ENCODE measurements around the gene TEX52.

TEX52 gene

DNA sequence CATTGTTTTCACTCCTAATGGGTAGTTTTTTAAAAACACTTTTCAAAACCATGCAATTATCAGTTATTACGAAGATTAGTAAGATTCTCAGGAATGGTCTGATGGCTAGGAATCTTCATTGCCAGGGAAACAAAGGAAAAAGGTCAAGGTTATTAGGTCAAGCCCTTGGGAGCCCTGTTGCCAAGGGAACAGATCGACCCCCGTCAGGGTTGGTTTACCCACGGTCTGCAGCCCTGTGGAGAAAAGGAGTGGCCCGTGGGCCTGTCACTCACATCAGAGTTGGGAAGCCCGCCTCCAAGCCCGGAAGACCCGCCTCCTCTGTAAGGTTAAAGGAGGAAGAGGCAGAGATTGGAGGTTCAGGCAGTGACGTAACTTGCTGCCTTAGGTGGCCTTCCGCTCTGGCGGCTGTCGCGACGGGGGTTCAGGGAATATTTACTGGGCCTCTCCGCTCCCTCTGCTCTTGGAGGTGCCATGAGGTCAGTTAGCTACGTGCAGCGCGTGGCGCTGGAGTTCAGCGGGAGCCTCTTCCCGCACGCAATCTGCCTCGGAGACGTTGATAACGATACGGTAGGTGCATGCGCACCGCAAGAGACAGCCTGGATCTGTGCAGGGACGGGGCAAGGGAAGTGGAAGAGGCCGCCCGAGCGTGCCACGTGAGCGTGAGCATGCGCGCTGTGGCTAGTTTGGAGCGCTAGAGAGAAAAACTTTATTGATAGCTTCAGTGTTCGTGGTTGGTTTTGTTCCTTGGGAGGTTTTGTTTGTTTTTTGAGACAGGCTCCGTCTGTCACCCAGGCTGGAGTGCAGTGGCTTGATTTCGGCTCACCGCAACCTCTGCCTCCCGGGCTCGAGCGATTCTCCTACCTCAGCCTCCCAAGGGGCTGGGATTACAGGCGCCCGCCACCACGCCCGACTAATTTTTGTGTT, 44.3 kb downstream of the TEX52 start, which contains the start of gene ITFG2:
TSS of gene ITFG2 (plus strand) at position 379 of the 924 bp plus-strand sequence. CDS start at position 472, 93 bp downstream.
- 0 to 1% methylated on average over 37 to 42 of the region's 48 CpGs for WGBS, 2 experiments (ENCODE audit: insufficient coverage in 2 of 2)
- no peaks in the 10 kb centered on the region for H3K9me3 ChIP-seq (ENCODE audit: control insufficient read depth, low read length)
- H3K36me3 ChIP-seq (ENCODE audit: control insufficient read depth, insufficient read depth, low read length), result peaks cover 26% of the 10 kb centered on the region
- H3K4me3 ChIP-seq (ENCODE audit: extremely low read depth, insufficient read depth, low read length, poor library complexity, severe bottlenecking), result peak within 1 kb of the TSS; percentile 74
- no peaks in the 10 kb centered on the region for H3K4me1 ChIP-seq (ENCODE audit: control insufficient read depth, insufficient read depth, low read length, poor library complexity, severe bottlenecking)
- peak within 1 kb of the TSS; percentile 99 for H3K27ac ChIP-seq (ENCODE audit: low read depth, low read length, severe bottlenecking)

DNA sequence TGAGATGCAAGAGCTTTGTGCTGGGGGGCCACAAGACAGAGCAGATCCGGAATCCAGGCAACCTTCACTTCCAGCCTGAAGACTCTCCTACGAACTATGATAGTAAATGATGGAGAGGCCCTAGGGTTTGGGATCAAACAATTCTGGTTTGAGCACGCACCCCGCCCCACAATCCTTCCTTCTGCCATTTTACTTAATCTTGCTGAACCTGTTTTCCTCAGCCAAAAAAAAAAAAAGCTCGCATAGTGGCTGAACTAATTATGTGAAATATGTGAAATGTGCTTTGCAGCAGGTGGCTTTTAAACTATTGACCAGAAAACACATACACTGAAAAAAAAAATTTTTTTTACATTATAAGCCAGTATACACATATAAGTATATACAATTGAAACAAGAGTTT, 45.0 kb downstream of the TEX52 start:
- no peaks in the 10 kb centered on the region for H3K9me3 ChIP-seq (ENCODE audit: control insufficient read depth, low read length)
- peaks cover 19% of the 10 kb centered on the region for H3K36me3 ChIP-seq (ENCODE audit: control insufficient read depth, insufficient read depth, low read length)
- H3K4me1 ChIP-seq (ENCODE audit: control insufficient read depth, insufficient read depth, low read length, poor library complexity, severe bottlenecking), result no peaks in the 10 kb centered on the region
- WGBS, 2 experiments (ENCODE audit: insufficient coverage in 2 of 2), result 100% methylated on average over 1 of the region's 5 CpGs
- H3K4me3 ChIP-seq (ENCODE audit: extremely low read depth, insufficient read depth, low read length, poor library complexity, severe bottlenecking), result no peak overlapping the region
- peak overlapping the region; percentile 47 for H3K27ac ChIP-seq (ENCODE audit: low read depth, low read length, severe bottlenecking)

DNA sequence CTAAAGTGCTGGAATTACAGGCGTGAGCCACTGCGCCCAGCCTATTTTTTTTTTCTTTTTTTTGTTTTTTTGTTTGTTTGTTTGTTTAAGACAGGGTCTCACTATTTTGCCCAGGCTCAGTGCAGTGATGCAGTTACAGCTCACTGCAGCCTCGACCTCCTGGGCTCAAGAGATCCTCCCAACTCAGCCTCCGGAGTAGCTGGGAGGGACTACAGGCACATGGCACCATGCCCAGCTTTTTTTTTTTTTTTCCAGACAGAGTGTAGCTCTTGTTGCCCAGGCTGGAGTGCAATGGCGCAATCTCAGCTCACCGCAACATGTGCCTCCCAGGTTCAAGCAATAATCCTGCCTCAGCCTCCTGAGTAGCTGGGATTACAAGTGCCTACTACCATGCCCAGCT, 50.1 kb downstream of the TEX52 start:
- Histone ChIP-seq H3K4me1 (ENCODE audit: control insufficient read depth, insufficient read depth, low read length, poor library complexity, severe bottlenecking) (no peaks in the 10 kb centered on the region), H3K4me3 (ENCODE audit: extremely low read depth, insufficient read depth, low read length, poor library complexity, severe bottlenecking) (no peak overlapping the region), H3K9me3 (ENCODE audit: control insufficient read depth, low read length) (no peaks in the 10 kb centered on the region), H3K27ac (ENCODE audit: low read depth, low read length, severe bottlenecking) (no peak overlapping the region), H3K36me3 (ENCODE audit: control insufficient read depth, insufficient read depth, low read length) (peaks cover 41% of the 10 kb centered on the region)
- WGBS, 2 experiments (ENCODE audit: insufficient coverage in 2 of 2), result 95 to 97% methylated on average over 2 to 4 of the region's 6 CpGs

DNA sequence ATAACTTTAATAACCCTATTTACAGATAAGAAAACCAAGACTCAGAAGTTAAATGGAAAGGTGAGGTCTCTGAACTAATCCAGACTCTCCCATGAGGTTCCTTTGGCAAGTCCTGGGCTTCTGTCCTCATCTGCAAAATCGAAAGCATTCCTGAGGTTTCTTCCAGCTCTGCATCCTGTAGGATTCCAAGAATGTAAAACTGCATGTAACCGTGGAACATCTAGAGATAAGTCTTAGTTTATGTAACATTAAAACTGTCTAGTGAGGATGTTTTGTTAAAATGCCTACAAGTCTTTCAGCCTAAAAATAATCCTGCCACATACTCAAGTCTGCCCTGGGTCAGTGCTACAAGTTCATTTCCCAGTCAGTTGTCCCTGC, 51.7 kb downstream of the TEX52 start:
- H3K36me3 ChIP-seq (ENCODE audit: control insufficient read depth, insufficient read depth, low read length), result peaks cover 57% of the 10 kb centered on the region
- H3K9me3 ChIP-seq (ENCODE audit: control insufficient read depth, low read length), result no peaks in the 10 kb centered on the region
- no peak overlapping the region for H3K27ac ChIP-seq (ENCODE audit: low read depth, low read length, severe bottlenecking)
- no peaks in the 10 kb centered on the region for H3K4me1 ChIP-seq (ENCODE audit: control insufficient read depth, insufficient read depth, low read length, poor library complexity, severe bottlenecking)
- H3K4me3 ChIP-seq (ENCODE audit: extremely low read depth, insufficient read depth, low read length, poor library complexity, severe bottlenecking), result no peak overlapping the region
- 80 to 89% methylated on average over 1 of the region's 2 CpGs for WGBS, 2 experiments (ENCODE audit: insufficient coverage in 2 of 2)

DNA sequence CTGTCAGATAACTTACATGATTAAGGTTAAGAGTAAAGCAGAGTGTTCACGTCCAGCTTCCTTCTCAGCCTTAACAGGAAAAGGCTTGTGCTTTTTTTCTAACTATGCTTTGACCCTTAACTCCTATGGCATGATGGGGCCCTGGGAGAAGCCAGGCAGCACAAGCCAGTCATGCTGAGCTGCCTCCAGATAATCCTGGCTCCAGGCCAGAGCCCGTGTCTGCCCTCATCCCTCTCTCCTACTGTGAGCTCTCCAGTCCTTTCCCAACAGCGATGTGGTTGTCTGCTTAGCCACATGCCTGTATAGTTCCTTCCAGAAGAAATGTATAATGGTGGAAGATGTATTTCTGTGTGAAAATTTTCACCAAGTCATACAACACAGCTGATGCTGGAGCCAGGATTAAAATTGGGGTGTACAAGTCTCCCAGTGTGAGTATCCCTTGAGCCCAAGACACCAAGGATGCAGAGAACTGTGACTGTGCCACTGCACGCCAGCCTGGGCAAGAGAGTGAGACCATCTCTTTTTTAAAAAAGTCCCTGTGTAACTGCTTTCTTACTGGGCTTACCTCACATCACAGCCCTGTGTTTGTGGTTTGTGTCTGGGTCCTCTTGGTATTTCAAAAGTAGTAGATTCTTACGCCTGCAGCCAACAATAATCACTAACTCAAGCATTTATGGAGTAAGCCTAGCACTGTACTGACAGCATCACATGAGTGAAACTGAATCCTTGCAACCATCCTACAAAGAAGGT, 52.3 kb downstream of the TEX52 start:
- no peaks in the 10 kb centered on the region for H3K9me3 ChIP-seq (ENCODE audit: control insufficient read depth, low read length)
- 86 to 88% methylated on average over 1 to 2 of the region's 5 CpGs for WGBS, 2 experiments (ENCODE audit: insufficient coverage in 2 of 2)
- peaks cover 63% of the 10 kb centered on the region for H3K36me3 ChIP-seq (ENCODE audit: control insufficient read depth, insufficient read depth, low read length)
- H3K4me1 ChIP-seq (ENCODE audit: control insufficient read depth, insufficient read depth, low read length, poor library complexity, severe bottlenecking), result no peaks in the 10 kb centered on the region
- H3K27ac ChIP-seq (ENCODE audit: low read depth, low read length, severe bottlenecking), result no peak overlapping the region
- H3K4me3 ChIP-seq (ENCODE audit: extremely low read depth, insufficient read depth, low read length, poor library complexity, severe bottlenecking), result no peak overlapping the region

DNA sequence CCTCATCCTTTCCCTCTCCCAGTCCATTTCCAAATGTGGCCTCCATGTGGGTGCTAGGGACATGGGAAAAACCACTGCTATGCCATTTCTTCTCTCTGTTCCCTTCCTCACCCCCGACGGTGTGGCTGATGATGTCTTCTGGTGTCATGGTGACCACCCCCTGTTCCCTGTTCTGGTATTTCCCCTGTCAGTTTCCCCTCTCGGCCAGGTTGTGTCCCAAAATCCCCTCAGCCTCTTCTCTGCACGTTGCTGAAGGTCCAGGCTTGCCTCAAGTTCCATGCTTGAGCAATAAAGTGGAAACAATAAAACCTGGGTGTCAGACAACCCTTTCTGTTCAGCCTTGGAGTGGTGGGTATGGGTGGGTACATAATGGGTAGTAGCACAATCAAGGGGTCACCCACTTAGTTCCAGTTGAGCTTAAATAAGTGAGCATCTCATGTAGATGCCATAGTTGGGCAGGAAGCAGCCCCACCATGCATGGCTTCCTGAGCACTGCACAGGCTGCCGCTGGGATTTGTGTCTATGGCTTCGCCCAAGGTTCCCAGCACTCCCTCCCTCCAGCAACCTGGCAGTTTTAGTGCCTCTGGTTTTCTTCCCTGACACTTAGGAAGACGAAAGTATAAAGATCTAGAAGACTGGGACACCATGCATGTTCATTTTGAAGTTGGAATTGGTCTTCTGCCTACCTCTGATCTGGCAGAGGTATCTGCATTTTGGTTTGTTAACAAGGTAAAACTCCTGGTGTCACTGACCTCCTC, 53.0 kb downstream of the TEX52 start:
- WGBS, 2 experiments (ENCODE audit: insufficient coverage in 2 of 2), result 95 to 100% methylated on average over 4 to 7 of the region's 7 CpGs

DNA sequence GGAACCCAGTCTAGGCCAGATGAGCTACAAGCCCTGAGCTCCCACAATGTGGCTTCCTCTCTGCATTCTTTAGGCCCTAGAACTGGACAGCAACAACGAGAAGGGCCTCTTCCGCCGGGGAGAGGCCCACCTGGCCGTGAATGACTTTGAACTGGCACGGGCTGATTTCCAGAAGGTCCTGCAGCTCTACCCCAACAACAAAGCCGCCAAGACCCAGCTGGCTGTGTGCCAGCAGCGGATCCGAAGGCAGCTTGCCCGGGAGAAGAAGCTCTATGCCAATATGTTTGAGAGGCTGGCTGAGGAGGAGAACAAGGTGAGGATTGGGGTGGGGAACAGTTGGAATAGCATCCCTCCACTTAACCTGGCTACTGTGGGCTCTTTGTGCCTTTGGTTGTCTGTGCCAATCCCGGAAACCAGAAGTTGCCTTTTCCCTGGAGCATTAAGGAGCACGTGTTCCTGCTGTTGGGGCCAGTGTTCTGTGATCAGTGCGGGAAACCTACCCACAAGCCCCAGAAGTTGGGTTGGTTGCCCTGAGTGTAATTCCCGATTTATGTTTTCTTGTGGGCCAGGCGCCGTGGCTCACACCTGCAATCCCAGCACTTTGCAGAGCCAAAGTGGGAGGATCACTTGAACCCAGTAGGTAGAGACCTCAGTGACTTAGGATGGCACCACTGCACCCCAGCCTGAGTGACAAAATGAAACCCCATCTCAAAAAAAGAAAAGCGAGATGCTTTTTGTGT, 55.6 kb downstream of the TEX52 start:
- Histone ChIP-seq H3K9me3 (ENCODE audit: control insufficient read depth, low read length) (no peaks in the 10 kb centered on the region), H3K36me3 (ENCODE audit: control insufficient read depth, insufficient read depth, low read length) (peaks cover 96% of the 10 kb centered on the region), H3K4me1 (ENCODE audit: control insufficient read depth, insufficient read depth, low read length, poor library complexity, severe bottlenecking) (no peaks in the 10 kb centered on the region), H3K4me3 (ENCODE audit: extremely low read depth, insufficient read depth, low read length, poor library complexity, severe bottlenecking) (no peak overlapping the region), H3K27ac (ENCODE audit: low read depth, low read length, severe bottlenecking) (no peak overlapping the region)
- WGBS, 2 experiments (ENCODE audit: insufficient coverage in 2 of 2), result 89 to 98% methylated on average over 11 to 12 of the region's 16 CpGs

More for the DNA sequence above, 53.0 kb downstream of the TEX52 start:
- Histone ChIP-seq H3K9me3 (ENCODE audit: control insufficient read depth, low read length) (no peaks in the 10 kb centered on the region), H3K36me3 (ENCODE audit: control insufficient read depth, insufficient read depth, low read length) (peaks cover 70% of the 10 kb centered on the region), H3K27ac (ENCODE audit: low read depth, low read length, severe bottlenecking) (no peak overlapping the region), H3K4me3 (ENCODE audit: extremely low read depth, insufficient read depth, low read length, poor library complexity, severe bottlenecking) (no peak overlapping the region), H3K4me1 (ENCODE audit: control insufficient read depth, insufficient read depth, low read length, poor library complexity, severe bottlenecking) (no peaks in the 10 kb centered on the region)

DNA sequence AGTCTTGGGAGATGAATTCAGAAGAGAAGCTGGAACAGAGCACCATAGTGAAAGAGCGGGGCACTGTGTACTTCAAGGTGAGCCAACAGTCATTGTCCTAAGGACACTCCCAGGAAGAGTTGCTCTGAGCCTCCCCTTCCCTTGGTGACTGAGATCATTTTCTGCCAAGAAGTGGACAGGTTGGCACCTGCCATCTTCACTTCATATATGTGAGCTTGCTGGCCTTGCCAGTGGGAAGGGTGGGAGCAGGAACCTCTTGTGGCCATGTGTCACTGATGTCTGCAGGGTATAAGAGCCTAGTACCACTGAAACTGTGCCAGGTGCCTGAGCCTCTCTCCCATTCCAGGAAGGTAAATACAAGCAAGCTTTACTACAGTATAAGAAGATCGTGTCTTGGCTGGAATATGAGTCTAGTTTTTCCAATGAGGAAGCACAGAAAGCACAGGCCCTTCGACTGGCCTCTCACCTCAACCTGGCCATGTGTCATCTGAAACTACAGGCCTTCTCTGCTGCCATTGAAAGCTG, 56.7 kb downstream of the TEX52 start:
- no peaks in the 10 kb centered on the region for H3K9me3 ChIP-seq (ENCODE audit: control insufficient read depth, low read length)
- no peak overlapping the region for H3K4me3 ChIP-seq (ENCODE audit: extremely low read depth, insufficient read depth, low read length, poor library complexity, severe bottlenecking)
- H3K36me3 ChIP-seq (ENCODE audit: control insufficient read depth, insufficient read depth, low read length), result peaks cover 89% of the 10 kb centered on the region
- WGBS, 2 experiments (ENCODE audit: insufficient coverage in 2 of 2), result 90 to 100% methylated on average over 3 of the region's 3 CpGs
- no peak overlapping the region for H3K27ac ChIP-seq (ENCODE audit: low read depth, low read length, severe bottlenecking)
- H3K4me1 ChIP-seq (ENCODE audit: control insufficient read depth, insufficient read depth, low read length, poor library complexity, severe bottlenecking), result no peaks in the 10 kb centered on the region
